HL-60/S4 treated with phorbol 12-myristate 13-acetate at 8.2 ng/mL for 4 days and 3 days (cell line): ENCODE data around the gene C1GALT1.
"Not testable (repeated sequence)": the region's sequence is repeated elsewhere in the genome, so short reads cannot be mapped to it uniquely, and the experiment has no call there.

ENCODE experiments used
- in situ Hi-C: fragments of 300-500 bp; cut with MboI; formaldehyde crosslinking; loops from 2 replicates; pipeline ENCODE4 v1.15.0; 2022; ENCODE audit warnings: low sequenced_read_pairs

The C1GALT1 gene

DNA sequence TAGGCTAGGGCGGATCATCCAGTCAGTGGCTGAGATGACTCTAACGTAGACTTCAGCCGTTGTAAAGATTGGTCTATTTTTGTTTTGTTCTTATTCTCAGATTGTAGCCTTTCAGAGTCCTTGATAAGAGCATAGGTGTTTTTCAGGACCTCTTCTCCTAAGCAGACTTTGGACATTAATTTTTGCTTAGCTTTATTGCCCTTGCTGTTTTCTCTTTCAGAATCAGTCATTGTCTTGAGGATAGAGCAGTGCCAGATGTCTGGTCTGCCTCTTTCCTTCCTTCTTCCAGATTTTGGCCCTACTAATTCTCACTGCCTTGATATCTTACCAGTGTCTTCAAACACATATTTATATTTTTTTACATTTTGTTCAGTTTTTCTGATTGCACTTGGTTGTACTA, 49.5 kb downstream of the C1GALT1 start:
- in situ Hi-C loops = no loop called here

DNA sequence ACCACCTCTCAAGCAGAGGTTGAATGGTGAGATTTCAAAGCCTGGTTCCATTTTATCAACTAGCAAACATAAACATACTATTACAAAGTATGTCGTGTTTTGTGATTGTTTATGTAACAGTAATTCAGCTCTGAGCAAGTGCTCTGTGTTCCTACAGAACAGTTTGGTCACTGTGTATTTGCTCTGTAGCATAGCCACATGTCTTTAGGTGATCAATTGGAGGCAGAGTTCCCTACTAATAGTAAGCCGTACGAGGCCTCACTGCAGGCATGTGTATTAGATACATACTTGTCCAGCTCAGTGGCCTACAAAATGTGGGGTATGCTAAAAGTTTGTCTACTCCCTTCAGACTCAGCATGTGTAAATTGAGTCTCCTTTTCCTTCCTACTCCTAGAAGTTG, 53.0 kb downstream of the C1GALT1 start:
- in situ Hi-C loops = no loop called here

DNA sequence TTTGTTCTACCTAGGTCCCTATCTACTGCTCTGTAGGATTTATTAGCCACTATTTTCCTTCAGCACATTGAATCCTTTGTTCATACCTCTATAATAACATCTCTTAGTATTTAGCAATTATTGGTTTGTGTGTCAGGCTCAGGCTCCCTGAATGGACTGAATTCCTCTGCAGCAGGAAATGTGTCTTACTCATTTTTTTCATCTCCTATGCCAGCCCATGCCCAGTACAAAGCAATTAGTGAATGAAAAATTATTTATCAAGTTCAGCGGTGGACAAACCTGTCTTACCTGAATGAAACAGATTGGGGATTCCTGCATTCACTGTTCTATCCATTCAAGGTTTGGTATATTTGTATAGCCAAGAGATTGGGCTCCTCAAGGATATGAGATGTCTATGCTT, 53.7 kb downstream of the C1GALT1 start:
- in situ Hi-C loops = no loop called here

DNA sequence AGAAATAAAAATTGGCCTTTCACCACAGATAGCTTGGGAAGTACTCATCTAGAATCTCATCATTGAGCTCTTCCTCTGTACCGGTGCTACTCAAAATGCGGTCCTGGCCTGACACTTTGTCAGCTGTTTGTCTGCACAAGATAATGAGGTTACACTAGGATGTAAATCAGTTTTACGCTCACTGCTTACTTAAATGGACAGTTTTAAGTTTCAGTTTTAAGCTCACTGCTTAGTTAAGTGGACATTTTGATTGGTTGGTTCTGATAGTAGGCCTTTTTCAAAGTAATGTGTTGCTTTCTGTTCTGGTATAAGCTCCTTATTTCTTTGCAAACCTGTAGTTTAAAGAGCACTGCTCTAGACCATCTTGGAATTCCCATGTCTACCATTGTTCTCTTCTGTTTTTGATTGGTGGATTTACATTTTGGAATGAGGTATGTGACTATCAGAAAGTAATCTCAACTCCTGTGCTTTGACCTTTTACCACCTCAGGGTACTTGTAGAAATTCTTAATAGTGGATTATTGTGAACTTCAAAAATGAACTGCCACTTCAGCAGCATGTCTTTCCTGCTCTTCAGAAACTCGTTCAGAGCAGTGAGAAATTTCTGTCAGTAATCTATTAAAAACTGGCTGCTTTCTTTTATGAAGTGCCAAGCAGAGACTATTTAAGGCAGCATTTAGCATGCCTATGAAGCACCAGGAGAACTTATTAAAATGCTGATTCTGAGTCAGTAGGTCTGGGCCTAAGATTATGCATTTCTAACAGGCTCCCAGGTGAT, 55.0 kb downstream of the C1GALT1 start:
- in situ Hi-C loops = no loop called here

DNA sequence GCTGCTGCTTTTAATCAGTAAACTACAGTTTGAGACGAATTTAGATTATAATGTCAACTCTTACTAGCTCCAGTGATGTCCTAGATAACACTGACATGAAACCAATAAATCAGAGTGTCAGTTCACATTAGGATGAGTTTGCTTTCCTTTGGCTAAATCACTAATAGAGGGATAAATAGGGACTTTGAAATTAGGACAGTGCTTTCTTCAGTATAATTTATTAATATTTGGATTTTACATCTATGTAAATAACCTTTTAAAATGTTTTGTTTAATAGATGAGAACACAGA, 55.6 kb downstream of the C1GALT1 start:
- in situ Hi-C loops = no loop called here

DNA sequence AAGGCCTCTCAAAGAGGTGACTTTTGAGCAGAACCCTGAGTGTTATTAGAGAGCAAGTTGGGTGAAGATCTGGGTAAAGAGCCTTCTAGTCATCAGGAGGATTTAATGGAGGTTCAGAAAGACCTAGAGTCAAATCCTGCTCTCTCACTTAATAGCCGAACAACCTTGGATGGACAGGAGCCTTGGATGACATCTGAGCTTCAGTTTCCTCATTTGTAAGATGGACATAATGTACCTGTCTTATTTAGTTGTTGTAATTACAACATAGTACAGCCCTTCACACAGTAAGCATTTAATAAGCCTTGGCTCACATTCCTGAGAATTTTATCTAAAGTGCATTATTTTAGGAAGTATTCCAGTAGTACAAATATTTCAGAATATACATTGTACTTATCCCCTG, 57.0 kb downstream of the C1GALT1 start:
- in situ Hi-C loops = no loop called here

DNA sequence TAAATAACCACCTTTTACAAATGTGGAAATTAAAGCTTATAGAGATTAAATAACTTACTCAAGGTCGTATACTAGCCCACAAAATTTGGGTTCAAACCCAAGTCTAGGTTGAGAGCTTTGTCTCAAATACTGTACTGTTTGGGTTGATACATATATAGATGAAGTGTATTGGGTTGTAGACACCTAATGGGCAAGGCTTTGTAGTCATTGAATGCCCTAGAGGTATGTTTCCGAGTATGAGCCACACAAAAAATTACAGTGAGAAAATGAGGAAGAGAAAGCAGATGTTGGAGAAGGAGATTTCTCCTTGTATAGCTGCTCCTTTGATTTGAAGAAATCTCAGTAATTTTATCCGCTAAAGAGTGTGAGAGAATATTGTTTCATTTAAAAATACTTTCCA, 60.6 kb downstream of the C1GALT1 start:
- in situ Hi-C loops = no loop called here

DNA sequence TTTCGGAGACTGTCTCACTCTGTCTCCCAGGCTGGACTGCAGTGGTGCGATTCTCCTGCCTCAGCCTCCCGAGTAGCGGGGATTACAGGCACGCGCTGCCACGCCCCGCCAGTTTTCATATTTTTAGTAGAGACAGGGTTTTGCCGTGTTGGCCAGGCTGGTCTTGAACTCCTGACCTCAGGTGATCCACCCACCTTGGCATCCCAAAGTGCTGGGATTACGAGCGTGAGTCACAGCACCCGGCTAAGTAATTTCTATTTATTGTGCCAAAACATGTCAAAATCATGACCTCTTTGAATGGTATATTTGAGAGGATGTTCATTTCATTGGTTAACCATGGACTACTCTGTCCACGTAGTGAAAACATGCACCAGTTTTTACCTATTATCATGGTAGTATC, 62.9 kb downstream of the C1GALT1 start:
- in situ Hi-C loops = not testable (repeated sequence)

DNA sequence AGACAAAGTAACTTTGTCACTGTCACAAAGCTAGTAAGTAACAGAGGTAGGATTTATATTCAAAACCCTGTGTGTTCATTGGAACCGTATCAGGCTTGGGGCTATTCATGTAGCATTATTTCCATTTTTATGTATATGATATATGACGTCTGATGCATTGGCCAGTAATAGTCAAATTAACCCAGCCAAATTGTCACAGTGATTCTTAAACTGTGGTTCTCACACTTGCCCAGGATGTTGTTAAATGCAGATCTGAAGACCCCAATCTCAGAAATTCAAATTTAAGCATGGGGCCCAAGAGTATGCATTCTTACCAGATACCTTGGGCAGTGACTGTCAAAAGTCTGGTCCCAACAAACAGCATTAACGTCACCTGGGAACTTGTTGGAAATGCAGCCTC, 63.9 kb downstream of the C1GALT1 start:
- in situ Hi-C loops = no loop called here

DNA sequence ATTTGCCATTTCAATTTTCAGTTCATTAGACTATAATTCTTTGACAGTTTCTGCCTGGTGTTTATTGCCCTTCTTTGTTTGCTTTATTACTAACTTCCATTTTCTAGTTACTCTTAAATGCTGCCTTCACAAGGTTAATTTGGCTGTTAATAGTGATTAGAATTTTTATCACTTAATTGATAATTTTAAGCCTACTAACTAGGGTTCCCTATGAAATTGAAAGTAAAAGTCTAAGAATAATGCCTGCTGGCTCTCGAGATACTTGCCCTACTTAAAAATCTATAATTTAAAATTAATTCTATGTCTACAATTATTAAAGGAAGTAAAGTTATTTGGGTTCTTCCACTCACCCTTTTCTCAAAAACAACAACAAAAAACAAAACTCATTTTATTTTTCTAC, 65.3 kb downstream of the C1GALT1 start:
- in situ Hi-C loops = no loop called here

DNA sequence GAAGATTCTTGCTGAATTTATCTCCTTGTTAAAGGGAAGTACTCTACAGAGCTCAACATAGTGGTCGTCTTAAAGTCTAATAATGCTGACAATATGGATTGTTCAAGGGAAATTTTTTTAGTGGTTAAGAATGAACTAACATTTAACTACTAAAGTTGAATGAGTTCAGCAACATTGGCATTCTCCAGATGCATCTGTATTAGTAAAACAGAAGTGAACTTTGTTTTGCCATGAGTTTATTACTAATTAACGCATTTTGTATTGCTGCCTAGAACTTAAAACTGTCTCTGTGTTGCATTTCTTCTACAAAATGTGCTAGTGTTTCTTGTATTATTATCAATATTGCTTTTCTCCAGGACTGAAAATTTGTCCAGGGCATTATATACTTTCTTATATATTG, 67.5 kb downstream of the C1GALT1 start:
- in situ Hi-C loops = no loop called here

DNA sequence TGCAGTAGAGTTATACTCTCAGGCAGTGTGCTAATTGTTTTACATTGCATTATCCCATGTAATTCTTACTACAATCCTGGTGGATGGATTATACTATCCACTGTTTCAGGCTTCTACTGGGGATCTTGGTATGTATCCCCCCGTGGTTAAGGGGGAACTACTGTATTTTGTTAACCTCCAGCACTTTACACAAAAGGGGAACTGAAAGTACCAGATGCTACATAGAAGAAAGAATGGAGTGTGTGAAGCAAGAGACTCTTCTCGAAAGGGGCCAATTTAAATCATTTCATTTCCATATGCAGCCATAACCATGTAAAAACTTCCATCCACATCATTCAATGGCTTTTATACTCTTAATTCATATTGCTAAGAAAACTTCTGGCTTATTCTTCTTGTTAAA, 69.4 kb downstream of the C1GALT1 start:
- in situ Hi-C loops = no loop called here

DNA sequence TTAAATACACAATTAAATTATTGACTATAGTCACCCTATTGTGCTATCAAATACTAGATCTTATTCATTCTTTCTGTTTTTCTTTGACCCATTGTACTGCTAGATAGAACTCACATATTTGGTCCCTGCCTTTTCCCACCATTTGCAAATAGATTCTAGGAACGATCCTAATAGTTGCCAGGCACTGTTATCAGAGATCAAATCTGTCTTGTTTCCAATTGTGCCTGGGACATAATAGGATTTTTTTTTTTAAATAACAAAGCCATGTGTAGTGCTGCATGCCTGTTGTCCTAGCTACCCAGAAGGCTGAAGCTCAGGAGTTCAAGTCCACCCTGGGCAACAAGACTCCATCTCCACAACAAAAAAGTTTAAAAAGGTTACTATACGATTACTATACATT, 72.0 kb downstream of the C1GALT1 start:
- in situ Hi-C loops = no loop called here

DNA sequence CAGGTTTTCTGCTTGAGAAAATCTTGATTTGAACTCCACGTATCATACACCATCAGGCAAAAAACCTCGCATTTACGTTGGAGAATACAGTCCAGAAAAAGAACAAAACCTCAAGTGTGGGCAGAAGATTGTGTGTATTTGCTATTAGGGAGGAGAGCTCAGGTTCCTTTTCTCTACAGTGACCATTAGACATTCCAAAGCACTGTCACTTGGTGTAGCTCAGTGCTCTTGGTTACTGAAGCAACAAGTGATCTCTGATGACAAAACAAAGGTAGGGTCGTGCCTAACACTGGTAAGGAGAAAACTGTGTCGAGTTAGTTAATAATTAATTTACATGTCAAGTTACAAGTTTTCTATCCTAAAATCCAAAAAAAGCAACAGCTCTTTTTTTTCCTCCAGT, 72.6 kb downstream of the C1GALT1 start:
- in situ Hi-C loops = no loop called here

DNA sequence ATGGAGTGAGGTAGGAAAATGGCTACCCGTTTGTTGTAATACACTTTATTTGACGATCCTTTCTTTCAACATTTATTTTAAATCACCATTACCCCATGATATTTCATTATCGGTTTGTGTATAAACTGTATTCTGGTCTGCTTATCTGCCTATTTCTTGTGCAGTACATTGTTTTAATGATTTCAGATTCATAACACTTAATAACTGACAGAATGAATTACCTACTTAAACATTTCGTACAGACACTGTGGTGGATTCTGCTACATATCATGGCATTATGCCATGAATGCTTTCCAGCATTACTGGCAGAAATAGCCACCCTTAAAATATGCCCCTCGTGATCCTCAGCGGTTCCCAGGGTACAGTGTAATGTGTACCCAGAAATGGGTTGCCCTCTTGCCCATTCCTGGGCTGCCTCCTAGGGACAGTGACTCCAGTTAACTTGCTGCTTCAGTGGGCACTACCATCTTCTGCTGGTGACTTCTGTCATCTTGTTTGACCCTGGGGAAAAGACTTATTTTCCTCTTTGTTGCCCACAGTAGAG, 74.5 kb downstream of the C1GALT1 start:
- in situ Hi-C loops = no loop called here

DNA sequence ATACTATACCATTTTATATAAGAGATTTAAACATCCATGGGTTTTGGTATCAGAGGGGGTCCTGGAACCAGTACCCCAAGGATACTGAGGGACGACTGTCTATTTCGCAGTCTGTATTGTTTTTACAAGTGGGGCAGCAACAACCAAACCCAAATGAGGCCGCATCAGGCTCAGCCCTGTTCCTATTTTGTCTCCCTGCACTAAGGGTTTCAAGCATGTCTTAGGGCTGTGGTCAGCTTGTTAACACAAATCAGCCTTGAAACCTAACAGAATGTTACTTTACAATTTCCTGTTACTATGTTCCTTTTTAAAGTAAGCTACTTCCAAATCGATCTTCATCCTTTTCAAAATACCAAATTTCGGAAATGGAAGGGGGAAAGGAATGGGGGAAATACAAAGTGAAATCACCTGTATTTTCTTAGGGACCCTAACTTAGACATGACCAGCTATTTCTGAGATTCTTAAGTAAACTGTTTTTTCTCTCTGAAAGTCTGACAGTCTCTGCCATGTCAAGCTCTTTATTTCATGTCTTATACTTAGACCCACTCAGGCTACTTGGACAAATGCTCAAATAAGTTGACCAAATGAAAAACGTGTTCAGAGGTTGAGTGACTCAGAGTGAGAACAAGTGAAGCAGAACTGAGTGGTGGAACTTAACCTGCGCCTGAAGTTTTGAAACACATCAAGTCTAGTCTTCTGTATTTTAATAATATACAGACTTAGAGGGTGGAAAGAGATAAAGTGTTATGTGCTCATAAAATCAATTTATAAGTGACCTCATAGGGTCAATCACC, 75.8 kb downstream of the C1GALT1 start:
- in situ Hi-C loops = no loop called here

DNA sequence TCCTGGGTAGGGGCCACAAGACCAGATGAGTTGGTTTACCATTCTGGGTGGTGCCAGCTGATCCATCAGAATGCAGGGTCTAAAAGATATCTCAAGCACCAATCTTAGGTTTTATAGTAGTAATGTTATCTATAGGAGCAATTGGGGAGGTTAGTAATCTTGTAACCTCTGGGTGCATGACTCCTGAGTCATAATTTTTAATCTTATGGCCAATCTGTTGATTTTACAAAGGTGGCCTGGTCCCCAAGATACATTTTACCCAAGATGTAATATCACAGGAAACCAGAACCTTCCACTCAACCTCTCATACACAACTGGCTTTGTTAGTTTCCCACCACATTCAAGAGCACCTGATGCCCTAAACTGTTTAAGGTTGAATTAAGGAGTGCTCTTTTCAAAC, 79.5 kb downstream of the C1GALT1 start:
- in situ Hi-C loops = no loop called here

DNA sequence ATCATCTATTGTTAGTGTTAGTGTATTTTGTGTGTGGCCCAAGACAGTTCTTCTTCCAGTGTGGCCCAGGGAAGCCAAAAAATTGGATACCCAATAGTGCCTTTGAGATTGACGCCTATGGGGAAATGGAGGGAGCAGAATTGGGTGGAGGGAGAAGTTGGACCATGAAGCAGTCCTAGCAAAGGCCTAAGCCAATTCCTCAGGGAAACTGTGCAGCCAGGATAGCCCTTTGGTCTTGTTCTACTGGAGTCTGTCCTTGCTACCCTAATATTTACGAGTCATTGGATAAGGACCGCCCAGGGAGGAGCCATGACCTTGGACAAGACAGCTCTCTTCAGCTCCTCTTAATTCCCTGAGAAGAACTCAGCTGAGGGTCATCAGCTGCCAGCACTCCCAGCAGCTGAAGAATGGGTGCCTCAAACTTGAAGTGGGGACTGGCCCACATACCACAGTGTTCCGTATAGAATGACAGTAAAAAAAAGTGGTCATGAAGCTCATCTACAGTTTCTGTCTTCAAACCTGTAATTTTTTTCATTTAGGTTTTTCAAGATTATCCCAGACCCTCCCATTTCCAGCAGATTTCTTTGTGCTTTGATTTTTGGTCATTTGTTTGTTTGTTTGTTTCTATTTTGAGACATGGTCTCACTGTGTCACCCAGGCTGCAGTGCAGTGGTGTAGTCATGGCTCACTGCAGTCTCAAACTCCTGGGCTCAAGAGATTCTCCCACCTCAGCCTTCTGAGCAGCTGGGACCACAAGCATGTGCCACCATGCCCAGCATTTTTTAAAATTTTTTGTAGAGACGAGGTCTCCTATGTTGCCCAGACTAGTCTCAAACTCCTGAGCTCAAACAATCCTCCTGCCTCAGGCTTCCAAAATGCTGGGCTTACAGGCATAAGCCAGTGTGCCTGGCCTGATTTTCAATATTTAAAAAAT, 81.2 kb downstream of the C1GALT1 start:
- in situ Hi-C loops = no loop called here

DNA sequence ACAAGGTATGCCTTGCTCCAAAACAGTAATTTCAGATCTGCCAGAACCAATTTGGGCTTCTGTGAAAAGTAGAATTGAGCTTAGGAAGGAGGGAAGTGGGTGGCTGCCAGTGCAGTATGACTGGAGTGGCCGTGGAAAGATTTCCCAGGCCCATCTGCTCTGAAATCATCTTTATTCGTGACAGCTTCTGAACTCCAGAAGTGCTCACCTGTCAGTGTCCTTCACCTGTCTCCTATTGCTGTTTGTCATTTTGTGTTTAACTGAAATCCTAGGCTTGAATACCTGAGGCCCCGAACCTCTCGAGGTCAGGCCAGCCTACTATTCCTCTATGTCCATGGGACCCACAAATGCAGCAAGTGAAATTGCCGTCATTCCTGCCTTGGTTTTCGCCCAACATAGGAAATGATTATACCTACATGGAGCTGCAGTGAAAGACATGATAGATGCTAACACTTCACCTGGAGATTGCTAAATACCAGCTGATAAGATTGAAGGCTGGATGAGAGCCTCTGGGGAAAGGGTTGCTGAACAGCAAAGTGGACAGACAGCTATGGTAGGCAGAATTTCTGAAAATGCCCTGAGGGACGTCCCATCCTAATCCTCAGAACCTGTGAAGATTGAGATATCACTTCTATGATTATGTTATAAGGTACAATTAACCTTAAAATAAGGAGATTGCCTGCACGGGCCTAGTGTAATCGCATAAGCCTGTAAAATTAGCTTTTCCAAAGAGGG, 82.1 kb downstream of the C1GALT1 start:
- in situ Hi-C loops = no loop called here
